Activated naive CD4-positive, alpha-beta T cell (primary cell): Measurements from ENCODE around the gene CPT1B.
A peak's percentile ranks its signal among the peaks of the same experiment; 100 is the strongest.

Experiments used
- DNase-seq, 4 experiments: peaks; one replicate each; lab custom pipeline; 2025; lab: John Stamatoyannopoulos, UW

The CPT1B gene

GRCh38 chr22:50569896-50570535 lies 8.2 kb downstream of the CPT1B start:
- DNase-seq: no peak

GRCh38 chr22:50569041-50569459 lies 9.2 kb downstream of the CPT1B start:
- no peak for DNase-seq

GRCh38 chr22:50568626-50569025 lies 9.6 kb downstream of the CPT1B start:
- DNase-seq: no peak

GRCh38 chr22:50567721-50568252 lies 10.4 kb downstream of the CPT1B start:
- no peak for DNase-seq

- DNase-seq: no peak
Observed at GRCh38 chr22:50564289-50564688, 13.9 kb downstream of the CPT1B start.

- DNase-seq: no peak
Observed at GRCh38 chr22:50563413-50564160, 14.6 kb downstream of the CPT1B start.

GRCh38 chr22:50562523-50563412 lies 15.5 kb downstream of the CPT1B start, which contains the start of gene SYCE3:
TSS of gene SYCE3 (minus strand) at chr22:50562919. CDS start at chr22:50556405, 6,514 bp downstream.
- DNase-seq: peak; percentile 95 to 96 (median 96)

- no peak for DNase-seq
Observed at GRCh38 chr22:50561401-50562358, 16.5 kb downstream of the CPT1B start.

- no peak for DNase-seq
Observed at GRCh38 chr22:50560034-50560433, 18.2 kb downstream of the CPT1B start.

GRCh38 chr22:50556703-50557102 lies 21.5 kb downstream of the CPT1B start:
- no peak for DNase-seq

GRCh38 chr22:50553310-50553709 lies 24.9 kb downstream of the CPT1B start:
- DNase-seq: no peak

GRCh38 chr22:50551160-50551752 lies 27.0 kb downstream of the CPT1B start:
- DNase-seq: no peak

- DNase-seq: no peak
Observed at GRCh38 chr22:50550395-50550794, 27.8 kb downstream of the CPT1B start.

- DNase-seq: peak in 1 of 4 experiments; percentile 34
Observed at GRCh38 chr22:50548921-50549790, 29.1 kb downstream of the CPT1B start.

GRCh38 chr22:50548040-50548920 lies 29.9 kb downstream of the CPT1B start:
- peak in 2 of 4 experiments; percentile 53 to 69 for DNase-seq

GRCh38 chr22:50547263-50547985 lies 30.8 kb downstream of the CPT1B start:
- no peak for DNase-seq

- no peak for DNase-seq
Observed at GRCh38 chr22:50546326-50547262, 31.6 kb downstream of the CPT1B start.
